Measurements from ENCODE around the gene ANKS1A. TPM values are rescaled to one million over a fixed set of nuclear protein-coding genes. Genes with fewer than 3 reads are reported as not detected.
"Not testable (repeated sequence)": the region's sequence is repeated elsewhere in the genome, so short reads cannot be mapped to it uniquely, and the experiment has no call there.

The ANKS1A gene
- polyA plus RNA-seq, 1 donor, result 40.8 TPM

GRCh38 chr6:34920097-34920496, 31.0 kb downstream of the ANKS1A start:
- no peak for DNase-seq (ENCODE audit: low read depth)

GRCh38 chr6:34922177-34922663, 33.2 kb downstream of the ANKS1A start:
- no peak for DNase-seq (ENCODE audit: low read depth)

- no peak for DNase-seq (ENCODE audit: low read depth)
Observed at GRCh38 chr6:34924831-34925625, 36.0 kb downstream of the ANKS1A start.

GRCh38 chr6:34926655-34927054, 37.6 kb downstream of the ANKS1A start:
- no peak for DNase-seq (ENCODE audit: low read depth)

GRCh38 chr6:34928220-34928619, 39.2 kb downstream of the ANKS1A start:
- DNase-seq (ENCODE audit: low read depth), result no peak

GRCh38 chr6:34928695-34929094, 39.6 kb downstream of the ANKS1A start:
- no peak for DNase-seq (ENCODE audit: low read depth)

- DNase-seq (ENCODE audit: low read depth), result no peak
Observed at GRCh38 chr6:34929241-34929978, 40.4 kb downstream of the ANKS1A start.

- no peak for DNase-seq (ENCODE audit: low read depth)
Observed at GRCh38 chr6:34930221-34930620, 41.2 kb downstream of the ANKS1A start.

GRCh38 chr6:34932202-34932601, 43.1 kb downstream of the ANKS1A start:
- not testable (repeated sequence) for DNase-seq (ENCODE audit: low read depth)

GRCh38 chr6:34934516-34934915, 45.5 kb downstream of the ANKS1A start:
- DNase-seq (ENCODE audit: low read depth), result no peak

GRCh38 chr6:34938268-34938667, 49.2 kb downstream of the ANKS1A start:
- DNase-seq (ENCODE audit: low read depth), result no peak

GRCh38 chr6:34940030-34940434, 51.0 kb downstream of the ANKS1A start:
- no peak for DNase-seq (ENCODE audit: low read depth)

- no peak for DNase-seq (ENCODE audit: low read depth)
Observed at GRCh38 chr6:34941421-34941820, 52.4 kb downstream of the ANKS1A start.

- no peak for DNase-seq (ENCODE audit: low read depth)
Observed at GRCh38 chr6:34945317-34945716, 56.3 kb downstream of the ANKS1A start.

- DNase-seq (ENCODE audit: low read depth), result no peak
Observed at GRCh38 chr6:34947561-34947960, 58.5 kb downstream of the ANKS1A start.

GRCh38 chr6:34949636-34950035, 60.6 kb downstream of the ANKS1A start:
- no peak for DNase-seq (ENCODE audit: low read depth)

- DNase-seq (ENCODE audit: low read depth), result no peak
Observed at GRCh38 chr6:34950849-34951248, 61.8 kb downstream of the ANKS1A start.

GRCh38 chr6:34951731-34952130, 62.7 kb downstream of the ANKS1A start:
- DNase-seq (ENCODE audit: low read depth), result no peak

GRCh38 chr6:34953061-34954025, 64.3 kb downstream of the ANKS1A start:
- no peak for DNase-seq (ENCODE audit: low read depth)

GRCh38 chr6:34955442-34955841, 66.4 kb downstream of the ANKS1A start:
- DNase-seq (ENCODE audit: low read depth), result no peak

GRCh38 chr6:34957231-34957783, 68.3 kb downstream of the ANKS1A start:
- no peak for DNase-seq (ENCODE audit: low read depth)
